ENCODE measurements around the gene TRPM3.

DNA sequence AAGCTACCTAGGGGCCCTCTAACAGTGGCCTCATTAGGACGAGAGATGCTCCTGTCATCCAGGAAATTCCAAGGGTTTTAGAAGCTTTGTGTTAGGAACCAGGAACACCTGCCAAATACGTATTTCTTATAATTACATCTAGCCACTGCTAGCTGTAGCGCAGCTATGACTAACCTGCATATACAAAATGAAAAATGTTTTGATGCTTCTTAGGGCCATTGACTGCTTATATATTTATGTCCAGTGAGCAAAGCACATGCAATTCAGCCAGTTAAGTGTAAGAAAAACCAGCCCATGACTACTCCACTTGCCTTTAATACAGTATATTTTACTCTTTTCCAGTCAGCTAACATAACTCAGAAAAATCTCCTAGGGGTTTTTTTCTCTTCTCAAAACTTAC, 143.3 kb downstream of the TRPM3 start:
- TF ChIP-seq, protein P1, sequence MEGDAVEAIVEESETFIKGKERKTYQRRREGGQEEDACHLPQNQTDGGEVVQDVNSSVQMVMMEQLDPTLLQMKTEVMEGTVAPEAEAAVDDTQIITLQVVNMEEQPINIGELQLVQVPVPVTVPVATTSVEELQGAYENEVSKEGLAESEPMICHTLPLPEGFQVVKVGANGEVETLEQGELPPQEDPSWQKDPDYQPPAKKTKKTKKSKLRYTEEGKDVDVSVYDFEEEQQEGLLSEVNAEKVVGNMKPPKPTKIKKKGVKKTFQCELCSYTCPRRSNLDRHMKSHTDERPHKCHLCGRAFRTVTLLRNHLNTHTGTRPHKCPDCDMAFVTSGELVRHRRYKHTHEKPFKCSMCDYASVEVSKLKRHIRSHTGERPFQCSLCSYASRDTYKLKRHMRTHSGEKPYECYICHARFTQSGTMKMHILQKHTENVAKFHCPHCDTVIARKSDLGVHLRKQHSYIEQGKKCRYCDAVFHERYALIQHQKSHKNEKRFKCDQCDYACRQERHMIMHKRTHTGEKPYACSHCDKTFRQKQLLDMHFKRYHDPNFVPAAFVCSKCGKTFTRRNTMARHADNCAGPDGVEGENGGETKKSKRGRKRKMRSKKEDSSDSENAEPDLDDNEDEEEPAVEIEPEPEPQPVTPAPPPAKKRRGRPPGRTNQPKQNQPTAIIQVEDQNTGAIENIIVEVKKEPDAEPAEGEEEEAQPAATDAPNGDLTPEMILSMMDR (IDR thresholded peaks at IDR 0.05) = no peak
- no peak for TF ChIP-seq POLR2A (IDR thresholded peaks at IDR 0.05)
